HL-60 (cell line): ENCODE data around the gene TTC33.

Source experiments
- DNase-seq, 2 experiments: peaks; one replicate each; pipeline ENCODE4 v3.0.0-alpha.2; 2010 to 2020; ENCODE audit warnings: low read depth in 1 of 2, low spot score in 1 of 2
- H3K27ac ChIP-seq: fragments of 250-450 bp; sonication (Bioruptor Pico); replicated peaks from 2 replicates; pipeline ENCODE4 v1.5.1; 2020; ENCODE audit warnings: mild to moderate bottlenecking, moderate library complexity
- H3K27me3 ChIP-seq: fragments of 250-450 bp; sonication (Bioruptor Pico); 2 replicates; pipeline ENCODE4 v1.5.1; 2021; ENCODE audit warnings: mild to moderate bottlenecking, moderate library complexity; ENCODE audit not compliant: insufficient read depth, poor library complexity, severe bottlenecking
- H3K4me3 ChIP-seq: replicated peaks from 2 replicates; pipeline ENCODE4 v1.5.1; 2011; ENCODE audit warnings: mild to moderate bottlenecking, control low read depth, low read length; ENCODE audit not compliant: insufficient read depth
- CTCF ChIP-seq: IDR thresholded peaks from one replicate; pipeline ENCODE4 v1.5.1; 2011; ENCODE audit warnings: low read length, control low read depth, inconsistent platforms; ENCODE audit not compliant: insufficient read depth
- GABPA ChIP-seq: IDR thresholded peaks from 2 replicates; pipeline ENCODE4 v1.6.1; 2012; ENCODE audit warnings: low read depth
- POLR2AphosphoS5 ChIP-seq: IDR thresholded peaks from 2 replicates; pipeline ENCODE4 v1.6.1; 2012; ENCODE audit warnings: low read depth
- REST ChIP-seq: IDR thresholded peaks from 2 replicates; pipeline ENCODE4 v1.6.1; 2012; ENCODE audit warnings: low read depth; ENCODE audit not compliant: insufficient replicate concordance
- SPI1 ChIP-seq: IDR thresholded peaks from 2 replicates; pipeline ENCODE4 v1.6.1; 2012; ENCODE audit warnings: low read depth, mild to moderate bottlenecking, borderline replicate concordance

TTC33 gene

GRCh38 chr5:40572937-40573336 is 182.8 kb downstream of the TTC33 start:
- TF ChIP-seq REST (no peak), GABPA (no peak), SPI1 (no peak), POLR2AphosphoS5 (no peak)
- DNase-seq = no peak
- H3K4me3 ChIP-seq = no peak overlapping the region
- no peaks in the 10 kb centered on the region for H3K27me3 ChIP-seq
- H3K27ac ChIP-seq = no peak overlapping the region

GRCh38 chr5:40572391-40572790 is 183.4 kb downstream of the TTC33 start:
- no peak for DNase-seq
- no peak overlapping the region for H3K4me3 ChIP-seq
- TF ChIP-seq REST = no peak
- no peak overlapping the region for H3K27ac ChIP-seq
- H3K27me3 ChIP-seq = no peaks in the 10 kb centered on the region

GRCh38 chr5:40571729-40572128 is 184.0 kb downstream of the TTC33 start:
- DNase-seq = no peak
- Histone ChIP-seq H3K4me3 (no peak overlapping the region), H3K27me3 (no peaks in the 10 kb centered on the region), H3K27ac (no peak overlapping the region)
- TF ChIP-seq CTCF (no peak), SPI1 (no peak), REST (no peak), GABPA (no peak), POLR2AphosphoS5 (no peak)

GRCh38 chr5:40570408-40571129 is 185.2 kb downstream of the TTC33 start:
- no peak for DNase-seq
- Histone ChIP-seq H3K4me3 (no peak overlapping the region), H3K27ac (no peak overlapping the region), H3K27me3 (no peaks in the 10 kb centered on the region)
- TF ChIP-seq GABPA = no peak
- no peak for TF ChIP-seq SPI1
- TF ChIP-seq POLR2AphosphoS5 = no peak
- TF ChIP-seq CTCF = no peak
- no peak for TF ChIP-seq REST
